Suprapubic skin (tissue), 3 donors: ENCODE measurements around the gene HIVEP2.

Source experiments
- EP300 ChIP-seq: sonication (generic); formaldehyde crosslinking; IDR thresholded peaks from one replicate; pipeline ENCODE4 v1.6.1; 2017; ENCODE audit warnings: antibody characterized with exemption
- POLR2A ChIP-seq, 2 donors: fragments of 450-650 bp; IDR thresholded peaks; one replicate each; pipeline ENCODE4 v1.6.1; 2017; ENCODE audit warnings: antibody characterized with exemption in 2 of 2, mild to moderate bottlenecking in 2 of 2, moderate library complexity in 2 of 2
- TF ChIP-seq, protein P1 (sequence below), 2 donors: fragments of 200-600 bp in 1 of 2; fragments of 450-650 bp in 1 of 2; sonication (generic) in 1 of 2; IDR thresholded peaks; one replicate each; pipeline ENCODE4 v1.5.1; 2016 to 2019; ENCODE audit warnings: antibody characterized with exemption in 2 of 2, mild to moderate bottlenecking in 1 of 2, moderate library complexity in 1 of 2

GRCh38 chr6:142952614-142953013 is 7.6 kb upstream of the HIVEP2 start:
- TF ChIP-seq, protein P1, sequence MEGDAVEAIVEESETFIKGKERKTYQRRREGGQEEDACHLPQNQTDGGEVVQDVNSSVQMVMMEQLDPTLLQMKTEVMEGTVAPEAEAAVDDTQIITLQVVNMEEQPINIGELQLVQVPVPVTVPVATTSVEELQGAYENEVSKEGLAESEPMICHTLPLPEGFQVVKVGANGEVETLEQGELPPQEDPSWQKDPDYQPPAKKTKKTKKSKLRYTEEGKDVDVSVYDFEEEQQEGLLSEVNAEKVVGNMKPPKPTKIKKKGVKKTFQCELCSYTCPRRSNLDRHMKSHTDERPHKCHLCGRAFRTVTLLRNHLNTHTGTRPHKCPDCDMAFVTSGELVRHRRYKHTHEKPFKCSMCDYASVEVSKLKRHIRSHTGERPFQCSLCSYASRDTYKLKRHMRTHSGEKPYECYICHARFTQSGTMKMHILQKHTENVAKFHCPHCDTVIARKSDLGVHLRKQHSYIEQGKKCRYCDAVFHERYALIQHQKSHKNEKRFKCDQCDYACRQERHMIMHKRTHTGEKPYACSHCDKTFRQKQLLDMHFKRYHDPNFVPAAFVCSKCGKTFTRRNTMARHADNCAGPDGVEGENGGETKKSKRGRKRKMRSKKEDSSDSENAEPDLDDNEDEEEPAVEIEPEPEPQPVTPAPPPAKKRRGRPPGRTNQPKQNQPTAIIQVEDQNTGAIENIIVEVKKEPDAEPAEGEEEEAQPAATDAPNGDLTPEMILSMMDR (IDR thresholded peaks at IDR 0.05), result no peak
- TF ChIP-seq EP300 (no peak), POLR2A (IDR thresholded peaks at IDR 0.05) (no peak)
